HepG2 (cell line): Measurements from ENCODE around the gene MAPRE3. TPM values are rescaled to one million over a fixed set of nuclear protein-coding genes. Genes with fewer than 3 reads are reported as not detected.

ENCODE experiments used
- AFF4 ChIP-seq: sonication (generic); formaldehyde crosslinking; IDR thresholded peaks from 2 replicates; pipeline ENCODE4 v1.4.0; 2020; ENCODE audit warnings: missing genetic modification reagents
- CTCF ChIP-seq: sonication (generic); formaldehyde crosslinking; IDR thresholded peaks from 2 replicates; pipeline ENCODE4 v1.5.0; 2020; ENCODE audit warnings: mild to moderate bottlenecking, missing genetic modification reagents, moderate library complexity
- DNMT1 ChIP-seq: sonication (generic); formaldehyde crosslinking; IDR thresholded peaks from 2 replicates; pipeline ENCODE4 v1.5.1; 2020; ENCODE audit warnings: mild to moderate bottlenecking, missing genetic modification reagents
- ETV6 ChIP-seq: sonication (generic); formaldehyde crosslinking; conservative IDR thresholded peaks from 2 replicates; pipeline ENCODE4 v1.4.0; 2020; ENCODE audit warnings: missing genetic modification reagents
- FIP1L1 ChIP-seq: fragments of 200-400 bp; formaldehyde crosslinking; IDR thresholded peaks from 2 replicates; pipeline ENCODE4 v1.6.1; 2018; ENCODE audit warnings: low read depth, mild to moderate bottlenecking, low read length, moderate library complexity, borderline replicate concordance; ENCODE audit not compliant: insufficient read depth
- TMF1 ChIP-seq: sonication (generic); formaldehyde crosslinking; IDR thresholded peaks from 2 replicates; pipeline ENCODE4 v1.8.1; 2022; ENCODE audit warnings: low read depth, missing genetic modification reagents
- TOPORS ChIP-seq: sonication (generic); formaldehyde crosslinking; IDR thresholded peaks from 2 replicates; pipeline ENCODE4 v1.8.0; 2023; ENCODE audit warnings: mild to moderate bottlenecking, missing genetic modification reagents
- ZBTB38 ChIP-seq: sonication (generic); formaldehyde crosslinking; IDR thresholded peaks from 2 replicates; pipeline ENCODE4 v1.5.1; 2020; ENCODE audit warnings: mild to moderate bottlenecking, missing genetic modification reagents
- ZBTB8A ChIP-seq: sonication (generic); formaldehyde crosslinking; IDR thresholded peaks from 2 replicates; pipeline ENCODE4 v1.4.0; 2020; ENCODE audit warnings: mild to moderate bottlenecking, low read depth, missing genetic modification reagents, borderline replicate concordance
- ZFY ChIP-seq: sonication (generic); formaldehyde crosslinking; IDR thresholded peaks from 2 replicates; pipeline ENCODE4 v1.4.0; 2020; ENCODE audit warnings: missing genetic modification reagents
- ZNF282 ChIP-seq: fragments of 450-650 bp; IDR thresholded peaks from 2 replicates; pipeline ENCODE4 v1.6.1; 2018; ENCODE audit not compliant: partially characterized antibody
- ZNF790 ChIP-seq: sonication (generic); formaldehyde crosslinking; IDR thresholded peaks from 2 replicates; pipeline ENCODE4 v1.8.0; 2022; ENCODE audit warnings: missing genetic modification reagents, mild to moderate bottlenecking, borderline replicate concordance
- polyA plus RNA-seq, 8 experiments: library from polyadenylated mRNA; depleted of rRNA in 3 of 8; stranded (reverse) in 7 of 8; unstranded in 1 of 8; fragments of >200 nt; fragmentation: Illumina TruSeq in 4 of 8; extraction: Trizol in 4 of 8; gene quantifications; 2 replicates each; pipeline versions ENCODE4 v1.2.1 to v1.2.3, GENCODE V29; 2011 to 2016; ENCODE audit warnings: low read depth in 4 of 8, missing spikeins in 1 of 8, mixed read lengths in 1 of 8; ENCODE audit not compliant: insufficient read depth in 1 of 8
- total RNA-seq, 5 experiments: library from RNA; depleted of rRNA; stranded (reverse); fragments of >200 nt; fragmentation: Illumina TruSeq; extraction: Trizol; gene quantifications; 2 replicates each; pipeline ENCODE4 v1.2.3, GENCODE V29; 2016; ENCODE audit warnings: low read depth in 1 of 5
- TF ChIP-seq, protein P1 (sequence below): sonication (generic); formaldehyde crosslinking; IDR thresholded peaks from 2 replicates; pipeline ENCODE4 v1.4.0; 2020; ENCODE audit warnings: mild to moderate bottlenecking, missing genetic modification reagents, borderline replicate concordance
- TF ChIP-seq, protein P2 (sequence below): sonication (generic); IDR thresholded peaks from 2 replicates; pipeline ENCODE4 v1.6.1; 2016; ENCODE audit warnings: low read depth, borderline replicate concordance
- TF ChIP-seq, protein P3 (sequence below), 2 experiments: sonication (generic) in 1 of 2; formaldehyde crosslinking in 1 of 2; IDR thresholded peaks; 2 replicates each; pipeline versions ENCODE4 v1.4.0 to v1.6.1; 2018 to 2020; ENCODE audit warnings: missing genetic modification reagents in 2 of 2, borderline replicate concordance in 1 of 2, low read depth in 1 of 2, mild to moderate bottlenecking in 1 of 2, missing biosample characterization in 1 of 2

MAPRE3 gene
- total and polyA plus RNA-seq, 2 of the 13 experiments (the other 11 are each of a cell fraction or from before 2014, with no cell fraction given) = 0.31 to 0.91 TPM

DNA sequence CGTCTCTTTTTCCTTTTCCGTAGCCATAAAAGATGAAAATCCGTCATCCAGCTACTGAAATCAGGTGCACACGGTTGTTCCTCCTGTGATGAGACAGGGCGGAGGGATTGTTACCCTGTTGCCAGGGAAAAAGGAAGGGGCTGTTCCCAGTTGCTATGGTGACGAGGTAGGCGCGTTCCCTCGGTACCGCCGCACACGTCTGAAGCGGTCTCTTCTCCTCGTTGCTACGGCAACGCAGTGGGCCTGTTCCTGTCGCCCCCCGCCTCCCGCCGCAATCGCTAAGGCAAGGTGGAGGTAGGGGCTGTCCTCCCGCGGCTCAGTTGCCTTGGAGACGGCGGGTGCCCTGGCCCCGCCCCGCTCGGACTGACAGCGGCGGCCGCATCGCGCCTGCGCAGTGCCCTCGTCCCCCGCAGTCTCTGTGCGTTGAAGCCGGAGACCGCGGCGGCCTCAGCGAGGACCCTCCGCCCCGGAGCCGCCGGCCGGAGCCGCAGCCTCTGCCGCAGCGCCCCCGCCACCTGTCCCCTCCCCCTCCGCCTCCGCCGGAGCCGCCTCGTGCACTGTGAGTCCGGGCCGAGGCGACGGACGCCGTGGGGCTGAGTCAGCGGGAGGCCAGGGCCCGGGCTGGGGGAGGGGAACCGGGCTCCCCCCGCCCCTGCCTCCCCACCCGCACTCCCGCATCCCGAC, at the start of gene MAPRE3 (continued):
- TF ChIP-seq AFF4 (CRISPR knock-in tag) (no peak), ZBTB8A (CRISPR knock-in tag) (no peak), CTCF (CRISPR knock-in tag) (no peak), DNMT1 (CRISPR knock-in tag) (no peak), FIP1L1 (no peak), ETV6 (CRISPR knock-in tag) (no peak), ZFY (CRISPR knock-in tag) (peak; percentile 52; the same call in 1 of the 2 replicates), ZNF282 (no peak), TMF1 (no peak), ZBTB38 (CRISPR knock-in tag) (peak; percentile 50), TOPORS (CRISPR knock-in tag) (no peak), ZNF790 (CRISPR knock-in tag) (no peak)
- TF ChIP-seq, protein P1, sequence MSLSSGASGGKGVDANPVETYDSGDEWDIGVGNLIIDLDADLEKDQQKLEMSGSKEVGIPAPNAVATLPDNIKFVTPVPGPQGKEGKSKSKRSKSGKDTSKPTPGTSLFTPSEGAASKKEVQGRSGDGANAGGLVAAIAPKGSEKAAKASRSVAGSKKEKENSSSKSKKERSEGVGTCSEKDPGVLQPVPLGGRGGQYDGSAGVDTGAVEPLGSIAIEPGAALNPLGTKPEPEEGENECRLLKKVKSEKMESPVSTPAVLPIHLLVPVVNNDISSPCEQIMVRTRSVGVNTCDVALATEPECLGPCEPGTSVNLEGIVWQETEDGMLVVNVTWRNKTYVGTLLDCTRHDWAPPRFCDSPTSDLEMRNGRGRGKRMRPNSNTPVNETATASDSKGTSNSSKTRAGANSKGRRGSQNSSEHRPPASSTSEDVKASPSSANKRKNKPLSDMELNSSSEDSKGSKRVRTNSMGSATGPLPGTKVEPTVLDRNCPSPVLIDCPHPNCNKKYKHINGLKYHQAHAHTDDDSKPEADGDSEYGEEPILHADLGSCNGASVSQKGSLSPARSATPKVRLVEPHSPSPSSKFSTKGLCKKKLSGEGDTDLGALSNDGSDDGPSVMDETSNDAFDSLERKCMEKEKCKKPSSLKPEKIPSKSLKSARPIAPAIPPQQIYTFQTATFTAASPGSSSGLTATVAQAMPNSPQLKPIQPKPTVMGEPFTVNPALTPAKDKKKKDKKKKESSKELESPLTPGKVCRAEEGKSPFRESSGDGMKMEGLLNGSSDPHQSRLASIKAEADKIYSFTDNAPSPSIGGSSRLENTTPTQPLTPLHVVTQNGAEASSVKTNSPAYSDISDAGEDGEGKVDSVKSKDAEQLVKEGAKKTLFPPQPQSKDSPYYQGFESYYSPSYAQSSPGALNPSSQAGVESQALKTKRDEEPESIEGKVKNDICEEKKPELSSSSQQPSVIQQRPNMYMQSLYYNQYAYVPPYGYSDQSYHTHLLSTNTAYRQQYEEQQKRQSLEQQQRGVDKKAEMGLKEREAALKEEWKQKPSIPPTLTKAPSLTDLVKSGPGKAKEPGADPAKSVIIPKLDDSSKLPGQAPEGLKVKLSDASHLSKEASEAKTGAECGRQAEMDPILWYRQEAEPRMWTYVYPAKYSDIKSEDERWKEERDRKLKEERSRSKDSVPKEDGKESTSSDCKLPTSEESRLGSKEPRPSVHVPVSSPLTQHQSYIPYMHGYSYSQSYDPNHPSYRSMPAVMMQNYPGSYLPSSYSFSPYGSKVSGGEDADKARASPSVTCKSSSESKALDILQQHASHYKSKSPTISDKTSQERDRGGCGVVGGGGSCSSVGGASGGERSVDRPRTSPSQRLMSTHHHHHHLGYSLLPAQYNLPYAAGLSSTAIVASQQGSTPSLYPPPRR (CRISPR knock-in tag) = no peak
- TF ChIP-seq, protein P2, sequence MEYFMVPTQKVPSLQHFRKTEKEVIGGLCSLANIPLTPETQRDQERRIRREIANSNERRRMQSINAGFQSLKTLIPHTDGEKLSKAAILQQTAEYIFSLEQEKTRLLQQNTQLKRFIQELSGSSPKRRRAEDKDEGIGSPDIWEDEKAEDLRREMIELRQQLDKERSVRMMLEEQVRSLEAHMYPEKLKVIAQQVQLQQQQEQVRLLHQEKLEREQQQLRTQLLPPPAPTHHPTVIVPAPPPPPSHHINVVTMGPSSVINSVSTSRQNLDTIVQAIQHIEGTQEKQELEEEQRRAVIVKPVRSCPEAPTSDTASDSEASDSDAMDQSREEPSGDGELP = no peak
- TF ChIP-seq, protein P3, sequence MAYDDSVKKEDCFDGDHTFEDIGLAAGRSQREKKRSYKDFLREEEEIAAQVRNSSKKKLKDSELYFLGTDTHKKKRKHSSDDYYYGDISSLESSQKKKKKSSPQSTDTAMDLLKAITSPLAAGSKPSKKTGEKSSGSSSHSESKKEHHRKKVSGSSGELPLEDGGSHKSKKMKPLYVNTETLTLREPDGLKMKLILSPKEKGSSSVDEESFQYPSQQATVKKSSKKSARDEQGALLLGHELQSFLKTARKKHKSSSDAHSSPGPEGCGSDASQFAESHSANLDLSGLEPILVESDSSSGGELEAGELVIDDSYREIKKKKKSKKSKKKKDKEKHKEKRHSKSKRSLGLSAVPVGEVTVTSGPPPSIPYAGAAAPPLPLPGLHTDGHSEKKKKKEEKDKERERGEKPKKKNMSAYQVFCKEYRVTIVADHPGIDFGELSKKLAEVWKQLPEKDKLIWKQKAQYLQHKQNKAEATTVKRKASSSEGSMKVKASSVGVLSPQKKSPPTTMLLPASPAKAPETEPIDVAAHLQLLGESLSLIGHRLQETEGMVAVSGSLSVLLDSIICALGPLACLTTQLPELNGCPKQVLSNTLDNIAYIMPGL (CRISPR knock-in tag; IDR thresholded peaks at IDR 0.05; ENCODE audit: borderline replicate concordance in 1 of 2, low read depth in 1 of 2) = no peak; a peak in 1 of 4 replicates
